Common myeloid progenitor, CD34-positive (primary cell): Measurements from ENCODE around the gene ROCK2.
"Not testable (repeated sequence)": the region's sequence is repeated elsewhere in the genome, so short reads cannot be mapped to it uniquely, and the experiment has no call there.

ENCODE experiments used
- CTCF ChIA-PET: fragments of 350-600 bp; sonication (Branson Sonifier 250); formaldehyde crosslinking; loops from one replicate; lab custom pipeline; 2021; ENCODE audit warnings: antibody characterized with exemption; lab: Charles Lee
- POLR2A ChIA-PET: fragments of 350-600 bp; sonication (Branson Sonifier 250); formaldehyde crosslinking; loops from one replicate; lab custom pipeline; 2021; ENCODE audit warnings: antibody characterized with exemption; lab: Charles Lee
- DNase-seq, 3 donors: peaks; one replicate each; pipeline versions ENCODE4 v3.0.0 to v3.0.0-alpha.2; 2013
- H3K27ac ChIP-seq, 2 experiments: 1 replicate in 1 of 2; 2 replicates in 1 of 2; pipeline ENCODE4 v1.7.0; 2013; ENCODE audit warnings: inconsistent platforms in 2 of 2, low read length in 2 of 2, mild to moderate bottlenecking in 2 of 2, low read depth in 1 of 2, moderate library complexity in 1 of 2; ENCODE audit not compliant: severe bottlenecking in 2 of 2, insufficient read depth in 1 of 2, poor library complexity in 1 of 2
- H3K27me3 ChIP-seq, 5 experiments: replicated peaks in 2 of 5; 1 replicate in 3 of 5; 2 replicates in 2 of 5; pipeline versions ENCODE4 v1.6.1 to v1.7.0; 2013; ENCODE audit warnings: low read length in 4 of 5, mild to moderate bottlenecking in 2 of 5, moderate library complexity in 2 of 5, inconsistent platforms in 1 of 5; ENCODE audit not compliant: insufficient read depth in 5 of 5, control insufficient read depth in 4 of 5
- H3K36me3 ChIP-seq, 4 experiments: 1 replicate in 2 of 4; 2 replicates in 2 of 4; pipeline versions ENCODE4 v1.6.1 to v1.7.0; 2013; ENCODE audit warnings: low read length in 3 of 4, control low read depth in 1 of 4, mild to moderate bottlenecking in 1 of 4; ENCODE audit not compliant: control insufficient read depth in 4 of 4, insufficient read depth in 4 of 4
- H3K4me1 ChIP-seq, 4 experiments: 1 replicate in 3 of 4; 2 replicates in 1 of 4; pipeline versions ENCODE4 v1.6.1 to v1.7.1; 2013; ENCODE audit warnings: low read length in 3 of 4, mild to moderate bottlenecking in 3 of 4, control low read depth in 1 of 4, inconsistent platforms in 1 of 4, moderate library complexity in 1 of 4; ENCODE audit not compliant: control insufficient read depth in 4 of 4, insufficient read depth in 4 of 4; ENCODE audit errors: control extremely low read depth in 1 of 4
- H3K4me3 ChIP-seq, 7 experiments: 1 replicate in 4 of 7; 2 replicates in 3 of 7; pipeline versions ENCODE4 v1.5.1 to v1.7.0; 2013; ENCODE audit warnings: mild to moderate bottlenecking in 7 of 7, low read length in 6 of 7, moderate library complexity in 6 of 7, inconsistent platforms in 2 of 7, low read depth in 2 of 7, control low read depth in 1 of 7; ENCODE audit not compliant: insufficient read depth in 4 of 7, control insufficient read depth in 1 of 7; ENCODE audit errors: extremely low read depth in 1 of 7
- H3K9me3 ChIP-seq, 5 experiments: 1 replicate in 4 of 5; 2 replicates in 1 of 5; pipeline versions ENCODE4 v1.6.1 to v1.7.1; 2013; ENCODE audit warnings: low read length in 4 of 5, mild to moderate bottlenecking in 2 of 5, inconsistent platforms in 1 of 5, low read depth in 1 of 5, moderate library complexity in 1 of 5; ENCODE audit not compliant: control insufficient read depth in 4 of 5, insufficient read depth in 2 of 5; ENCODE audit errors: control extremely low read depth in 1 of 5
- WGBS: methylation state at CpG from one replicate; pipeline ENCODE4 v1.1.5; 2013; ENCODE audit not compliant: insufficient coverage; 5-methylcytosine and 5-hydroxymethylcytosine counted together

ROCK2 gene

GRCh38 chr2:11174222-11174621 lies 170.2 kb downstream of the ROCK2 start:
- no peak for DNase-seq
- peaks cover 12 to 19% (median 14%) of the 10 kb centered on the region in 4 experiments for H3K4me1 ChIP-seq
- ChIA-PET POLR2A (no interaction called here), CTCF (interaction anchor here (0.8 kb wide), 1 partner anchor 42 kb away, joined by 3 read pairs; a partner anchor contains a TSS)
- 100% methylated on average over 7 of the region's 9 CpGs for WGBS
- H3K36me3 ChIP-seq, result peaks cover 0 to 6% (median 2%) of the 10 kb centered on the region in 4 experiments
- H3K9me3 ChIP-seq, result no peaks in the 10 kb centered on the region
- H3K27me3 ChIP-seq, result no peaks in the 10 kb centered on the region
- no peak overlapping the region for H3K4me3 ChIP-seq
- no peak overlapping the region for H3K27ac ChIP-seq

DNA sequence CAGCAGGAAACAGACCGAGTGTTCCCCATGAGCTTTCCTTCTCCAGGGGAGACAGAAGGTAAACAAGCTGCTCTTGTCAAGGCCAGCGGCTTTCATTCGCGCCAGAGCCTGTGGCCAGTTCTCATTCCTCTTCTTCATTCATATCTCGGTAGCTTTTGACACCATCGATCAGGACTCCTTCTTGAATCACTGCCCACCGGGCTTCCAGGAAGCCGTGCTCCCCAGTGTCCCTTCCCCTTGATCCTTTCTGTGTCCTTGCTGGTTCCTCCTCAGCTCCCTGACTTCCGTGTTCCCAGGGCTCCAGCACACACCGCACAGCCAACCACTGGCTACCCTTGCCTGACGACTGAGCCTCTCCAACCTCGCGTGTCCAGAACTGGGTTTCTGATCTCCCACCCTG lies 175.1 kb downstream of the ROCK2 start:
- H3K36me3 ChIP-seq, result no peaks in the 10 kb centered on the region
- no peak overlapping the region for H3K4me3 ChIP-seq
- DNase-seq, result no peak
- no peaks in the 10 kb centered on the region for H3K9me3 ChIP-seq
- H3K27me3 ChIP-seq, result no peaks in the 10 kb centered on the region
- ChIA-PET POLR2A (no interaction called here), CTCF (no interaction called here)
- no peak overlapping the region for H3K27ac ChIP-seq
- WGBS, result 94% methylated on average over 11 of the region's 13 CpGs
- H3K4me1 ChIP-seq, result peaks cover 0 to 4% (median 1%) of the 10 kb centered on the region in 4 experiments

GRCh38 chr2:11168488-11168887 lies 175.9 kb downstream of the ROCK2 start:
- no peaks in the 10 kb centered on the region for H3K27me3 ChIP-seq
- H3K9me3 ChIP-seq, result no peaks in the 10 kb centered on the region
- WGBS, result 98% methylated on average over 6 of the region's 9 CpGs
- no peak overlapping the region for H3K4me3 ChIP-seq
- ChIA-PET CTCF (interaction anchor here (0.6 to 1.6 kb wide), 4 partner anchors 13 to 338 kb away, joined by 3 to 5 read pairs (median 4); partner anchors contain the start of gene SLC66A3), POLR2A (interaction anchor here (0.6 kb wide), 1 partner anchor 49 kb away, joined by 4 read pairs; no protein-coding TSS in a partner anchor)
- peaks cover 0 to 4% (median 0%) of the 10 kb centered on the region in 4 experiments for H3K4me1 ChIP-seq
- H3K36me3 ChIP-seq, result no peaks in the 10 kb centered on the region
- H3K27ac ChIP-seq, result no peak overlapping the region
- DNase-seq, result no peak

DNA sequence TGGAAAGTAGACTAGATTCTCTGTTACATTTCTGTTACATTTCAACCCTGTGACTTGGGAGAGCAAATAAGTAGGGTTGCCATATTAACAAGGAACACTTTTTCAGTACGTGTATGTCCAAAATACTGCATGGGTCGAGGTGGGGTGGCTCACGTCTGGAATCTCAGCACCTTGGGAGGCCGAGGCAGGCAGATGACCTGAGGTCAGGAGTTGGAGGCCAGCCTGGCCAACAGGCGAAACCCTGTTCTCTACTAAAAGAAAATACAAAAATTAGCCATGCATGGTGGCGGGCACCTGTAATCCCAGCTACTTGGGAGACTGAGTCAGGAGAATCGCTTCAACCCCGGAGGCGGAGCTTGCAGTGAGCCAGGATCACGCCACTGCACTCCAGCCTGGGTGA lies 178.0 kb downstream of the ROCK2 start:
- no peaks in the 10 kb centered on the region for H3K36me3 ChIP-seq
- H3K4me3 ChIP-seq, result no peak overlapping the region
- peaks cover 0 to 4% (median 0%) of the 10 kb centered on the region in 4 experiments for H3K4me1 ChIP-seq
- ChIA-PET POLR2A (no interaction called here), CTCF (no interaction called here)
- no peak overlapping the region for H3K27ac ChIP-seq
- no peaks in the 10 kb centered on the region for H3K9me3 ChIP-seq
- 97% methylated on average over 9 of the region's 10 CpGs for WGBS
- no peak for DNase-seq
- no peaks in the 10 kb centered on the region for H3K27me3 ChIP-seq

- DNase-seq, H3K27ac ChIP-seq, POLR2A ChIA-PET, CTCF ChIA-PET, H3K27me3 ChIP-seq, H3K4me3 ChIP-seq, H3K36me3 ChIP-seq, H3K9me3 ChIP-seq, H3K4me1 ChIP-seq: not testable (repeated sequence)
- WGBS, result 99% methylated on average over 24 of the region's 28 CpGs
These were observed 179.4 kb downstream of the ROCK2 start for GRCh38 chr2:11165046-11165445.

GRCh38 chr2:11163439-11164317 lies 180.8 kb downstream of the ROCK2 start:
- WGBS, result 98% methylated on average over 7 of the region's 16 CpGs
- H3K27ac ChIP-seq, result no peak overlapping the region

GRCh38 chr2:11161747-11162146 lies 182.7 kb downstream of the ROCK2 start:
- DNase-seq, result no peak
- 100% methylated on average over 3 of the region's 4 CpGs for WGBS
- Histone ChIP-seq H3K27ac (no peak overlapping the region), H3K4me1 (peaks cover 0 to 4% (median 0%) of the 10 kb centered on the region in 4 experiments), H3K36me3 (peaks cover 0 to 3% (median 0%) of the 10 kb centered on the region in 4 experiments), H3K9me3 (no peaks in the 10 kb centered on the region), H3K27me3 (no peaks in the 10 kb centered on the region), H3K4me3 (no peak overlapping the region)
- ChIA-PET CTCF (interaction anchor here (1.0 to 1.7 kb wide), 4 partner anchors 10 to 39 kb away, joined by 3 to 7 read pairs (median 4); a partner anchor contains a TSS), POLR2A (no interaction called here)

More at GRCh38 chr2:11163439-11164317, 180.8 kb downstream of the ROCK2 start:
- POLR2A ChIA-PET, result no interaction called here
- H3K4me3 ChIP-seq, result no peak overlapping the region
- DNase-seq, result no peak
- CTCF ChIA-PET, result interaction anchor here (1.0 kb wide), 1 partner anchor 12 kb away, joined by 3 read pairs; no protein-coding TSS in a partner anchor
- peaks cover 0 to 3% (median 0%) of the 10 kb centered on the region in 4 experiments for H3K36me3 ChIP-seq
- no peaks in the 10 kb centered on the region for H3K9me3 ChIP-seq
- H3K4me1 ChIP-seq, result peaks cover 0 to 4% (median 0%) of the 10 kb centered on the region in 4 experiments
- H3K27me3 ChIP-seq, result no peaks in the 10 kb centered on the region
